NCI-H2171 (cell line): ENCODE measurements around the gene SLC25A19.

Experiments
- DNase-seq: peaks from one replicate; lab custom pipeline; 2025; lab: John Stamatoyannopoulos, UW

The SLC25A19 gene

GRCh38 chr17:75241502-75241901 lies 47.7 kb downstream of the SLC25A19 start:
- DNase-seq = no peak

- DNase-seq = no peak
Observed at GRCh38 chr17:75241143-75241430, 48.1 kb downstream of the SLC25A19 start.

- DNase-seq = no peak
Observed at GRCh38 chr17:75240394-75241142, 48.7 kb downstream of the SLC25A19 start.

- no peak for DNase-seq
Observed at GRCh38 chr17:75239778-75240393, 49.3 kb downstream of the SLC25A19 start.

GRCh38 chr17:75239214-75239613 lies 50.0 kb downstream of the SLC25A19 start:
- DNase-seq = no peak

- no peak for DNase-seq
Observed at GRCh38 chr17:75238684-75239191, 50.5 kb downstream of the SLC25A19 start.

GRCh38 chr17:75238020-75238580 lies 51.1 kb downstream of the SLC25A19 start:
- DNase-seq = no peak

GRCh38 chr17:75237100-75238014 lies 51.9 kb downstream of the SLC25A19 start:
- no peak for DNase-seq

GRCh38 chr17:75232786-75233185 lies 56.4 kb downstream of the SLC25A19 start:
- no peak for DNase-seq

- no peak for DNase-seq
Observed at GRCh38 chr17:75231741-75232464, 57.3 kb downstream of the SLC25A19 start.

GRCh38 chr17:75231071-75231470 lies 58.2 kb downstream of the SLC25A19 start:
- no peak for DNase-seq

- no peak for DNase-seq
Observed at GRCh38 chr17:75228847-75229246, 60.4 kb downstream of the SLC25A19 start.

GRCh38 chr17:75228305-75228704 lies 60.9 kb downstream of the SLC25A19 start:
- no peak for DNase-seq

GRCh38 chr17:75227729-75228128 lies 61.5 kb downstream of the SLC25A19 start:
- DNase-seq = no peak

GRCh38 chr17:75225016-75225415 lies 64.2 kb downstream of the SLC25A19 start:
- no peak for DNase-seq
